SJSA1 (cell line): ENCODE data around the gene RAPSN. TPM values are rescaled to one million over a fixed set of nuclear protein-coding genes. Genes with fewer than 3 reads are reported as not detected.

Source experiments
- DNase-seq, 2 experiments: peaks; one replicate each; pipeline ENCODE4 v3.0.0-alpha.2; 2015 to 2020; ENCODE audit warnings: low spot score in 2 of 2, low read depth in 1 of 2
- H3K27ac ChIP-seq: fragments of 250-450 bp; sonication (Bioruptor Pico); 2 replicates; pipeline ENCODE4 v1.5.1; 2020; ENCODE audit warnings: mild to moderate bottlenecking, moderate library complexity
- H3K27me3 ChIP-seq: fragments of 250-450 bp; sonication (Bioruptor Pico); replicated peaks from 2 replicates; pipeline ENCODE4 v1.5.1; 2020; ENCODE audit warnings: mild to moderate bottlenecking, moderate library complexity
- H3K36me3 ChIP-seq: fragments of 250-450 bp; sonication (Bioruptor Pico); 2 replicates; pipeline ENCODE4 v1.5.1; 2020; ENCODE audit warnings: mild to moderate bottlenecking
- H3K4me1 ChIP-seq: fragments of 250-450 bp; sonication (Bioruptor Pico); replicated peaks from 2 replicates; pipeline ENCODE4 v1.6.1; 2021; ENCODE audit warnings: mild to moderate bottlenecking
- H3K4me3 ChIP-seq: fragments of 250-450 bp; sonication (Bioruptor Pico); 2 replicates; pipeline ENCODE4 v1.5.1; 2020; ENCODE audit warnings: mild to moderate bottlenecking
- H3K9me3 ChIP-seq: fragments of 250-450 bp; sonication (Bioruptor Pico); replicated peaks from 2 replicates; pipeline ENCODE4 v1.5.1; 2020; ENCODE audit warnings: mild to moderate bottlenecking
- total RNA-seq: library from RNA; depleted of rRNA; stranded (reverse); fragments of >200 nt; shearing (Covaris generic); gene quantifications from 2 replicates; pipeline ENCODE4 v1.2.3, GENCODE V29; 2014

RAPSN gene
- total RNA-seq, 1 experiment from 2014 or later, result 0.34 TPM

DNA sequence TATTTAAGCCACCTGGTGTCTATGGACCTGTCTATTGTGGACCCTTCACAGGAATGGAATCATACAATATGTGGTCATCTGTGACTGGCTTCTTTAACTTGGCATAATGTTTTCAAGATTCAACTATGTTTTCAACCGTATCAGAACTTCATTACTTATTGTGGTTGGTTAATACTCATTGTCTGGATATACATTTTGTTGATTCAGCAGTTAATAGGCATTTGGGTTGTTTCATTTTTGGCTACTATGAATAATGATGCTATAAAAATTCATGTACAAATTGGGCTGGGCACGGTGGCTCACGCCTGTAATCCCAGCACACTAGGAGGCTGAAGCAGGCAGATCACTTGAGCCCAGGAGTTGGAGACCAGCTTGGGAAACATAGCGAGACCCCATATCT lies 2.5 kb upstream of the RAPSN start:
- H3K9me3 ChIP-seq, result no peaks in the 10 kb centered on the region
- no peaks in the 10 kb centered on the region for H3K4me1 ChIP-seq
- no peak for DNase-seq
- no peaks in the 10 kb centered on the region for H3K27me3 ChIP-seq
- H3K27ac ChIP-seq, result no peak overlapping the region
- H3K4me3 ChIP-seq, result no peak overlapping the region
- no peaks in the 10 kb centered on the region for H3K36me3 ChIP-seq

DNA sequence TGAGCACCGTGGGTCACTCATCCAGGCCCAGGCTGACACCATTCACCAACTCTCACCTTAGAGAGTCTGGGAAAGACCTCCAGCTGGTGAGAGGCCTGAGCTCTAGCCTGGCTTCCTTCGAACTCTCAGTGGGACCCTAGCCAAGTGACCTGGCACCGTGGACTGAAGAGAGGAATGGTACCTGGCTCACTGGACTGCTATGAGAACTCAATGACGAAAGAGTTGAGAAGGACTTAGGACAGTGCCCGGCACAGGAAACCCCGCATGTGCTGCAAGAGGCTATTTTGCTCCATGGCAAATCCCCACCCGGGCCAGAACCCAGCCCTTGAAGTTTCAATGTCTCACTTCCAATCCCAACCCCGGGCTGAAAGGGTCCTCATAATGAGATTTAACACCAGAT lies 605 bp upstream of the RAPSN start:
- H3K9me3 ChIP-seq, result no peaks in the 10 kb centered on the region
- H3K27ac ChIP-seq, result no peak overlapping the region
- H3K4me1 ChIP-seq, result no peaks in the 10 kb centered on the region
- H3K4me3 ChIP-seq, result no peak overlapping the region
- H3K27me3 ChIP-seq, result no peaks in the 10 kb centered on the region
- no peaks in the 10 kb centered on the region for H3K36me3 ChIP-seq
- no peak for DNase-seq

DNA sequence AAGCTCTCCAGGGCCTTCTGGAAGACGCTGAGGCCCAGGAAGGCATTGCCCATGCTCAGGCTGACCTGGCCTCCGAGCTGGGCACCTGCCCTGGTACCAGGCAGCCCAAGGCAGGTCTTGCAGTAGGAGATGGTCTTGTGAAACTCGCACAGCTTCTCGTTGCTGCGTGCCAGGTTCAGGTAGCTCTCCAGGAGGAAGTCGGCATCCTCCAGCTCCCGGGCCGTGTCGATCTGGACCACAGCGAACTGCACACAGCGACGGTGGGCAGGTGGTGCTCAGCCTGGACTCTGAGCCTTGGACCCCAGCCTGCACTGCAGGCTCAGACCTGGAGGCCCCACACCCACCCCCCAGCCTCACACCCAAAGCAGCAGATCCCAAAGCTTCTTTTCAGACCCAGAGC lies 1.0 kb downstream of the RAPSN start:
- Histone ChIP-seq H3K27me3 (no peaks in the 10 kb centered on the region), H3K4me1 (no peaks in the 10 kb centered on the region)

GRCh38 chr11:47446833-47447232 lies 2.1 kb downstream of the RAPSN start:
- Histone ChIP-seq H3K4me1 (no peaks in the 10 kb centered on the region), H3K9me3 (no peaks in the 10 kb centered on the region), H3K27me3 (no peaks in the 10 kb centered on the region), H3K36me3 (no peaks in the 10 kb centered on the region), H3K4me3 (no peak overlapping the region), H3K27ac (no peak overlapping the region)
- no peak for DNase-seq

More for the DNA sequence above, 1.0 kb downstream of the RAPSN start:
- Histone ChIP-seq H3K4me3 (no peak overlapping the region), H3K36me3 (no peaks in the 10 kb centered on the region), H3K27ac (no peak overlapping the region), H3K9me3 (no peaks in the 10 kb centered on the region)
- no peak for DNase-seq

DNA sequence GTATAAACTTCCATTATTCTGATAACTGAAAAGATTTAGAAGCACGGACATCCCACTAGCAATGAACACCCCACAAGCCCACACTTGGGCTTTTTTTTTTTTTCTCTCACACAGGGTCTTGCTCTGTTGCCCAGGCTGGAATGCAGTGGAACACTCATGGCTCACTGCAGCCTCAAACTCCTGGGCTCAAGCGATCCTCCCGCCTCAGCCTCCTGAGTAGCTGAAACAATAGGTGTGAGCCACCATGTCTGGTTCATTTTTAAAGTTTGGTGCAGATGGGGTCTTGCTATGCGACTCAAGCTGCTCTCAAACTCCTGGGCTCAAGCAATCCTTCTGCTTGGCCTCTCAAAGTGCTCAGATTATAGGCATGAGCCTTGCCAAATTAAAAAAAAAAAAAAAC lies 3.1 kb downstream of the RAPSN start:
- Histone ChIP-seq H3K36me3 (no peaks in the 10 kb centered on the region), H3K27me3 (no peaks in the 10 kb centered on the region), H3K4me3 (no peak overlapping the region), H3K4me1 (no peaks in the 10 kb centered on the region), H3K27ac (no peak overlapping the region), H3K9me3 (no peaks in the 10 kb centered on the region)
- DNase-seq, result no peak

DNA sequence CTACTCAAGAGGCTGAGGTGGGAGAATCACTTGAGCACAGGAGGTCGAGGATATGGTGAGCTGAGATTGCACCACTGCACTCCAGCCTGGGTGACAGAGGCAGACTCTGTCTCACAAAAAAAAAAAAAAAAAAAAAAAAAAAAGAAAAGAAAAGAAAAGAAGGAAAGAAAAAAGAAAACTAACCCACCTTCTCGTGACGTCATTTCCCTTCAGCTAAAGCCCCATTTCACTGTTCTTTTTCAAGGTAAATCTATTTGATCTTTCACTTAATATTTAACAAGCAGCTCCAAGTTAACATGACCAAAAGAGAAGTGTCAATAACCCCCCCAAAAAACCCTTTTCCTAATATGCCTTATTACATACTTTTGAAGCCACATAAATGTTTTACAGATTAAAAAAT lies 5.1 kb downstream of the RAPSN start:
- DNase-seq, result no peak
- Histone ChIP-seq H3K27me3 (no peaks in the 10 kb centered on the region), H3K4me3 (no peak overlapping the region), H3K9me3 (no peaks in the 10 kb centered on the region), H3K27ac (no peak overlapping the region), H3K36me3 (no peaks in the 10 kb centered on the region), H3K4me1 (no peaks in the 10 kb centered on the region)

DNA sequence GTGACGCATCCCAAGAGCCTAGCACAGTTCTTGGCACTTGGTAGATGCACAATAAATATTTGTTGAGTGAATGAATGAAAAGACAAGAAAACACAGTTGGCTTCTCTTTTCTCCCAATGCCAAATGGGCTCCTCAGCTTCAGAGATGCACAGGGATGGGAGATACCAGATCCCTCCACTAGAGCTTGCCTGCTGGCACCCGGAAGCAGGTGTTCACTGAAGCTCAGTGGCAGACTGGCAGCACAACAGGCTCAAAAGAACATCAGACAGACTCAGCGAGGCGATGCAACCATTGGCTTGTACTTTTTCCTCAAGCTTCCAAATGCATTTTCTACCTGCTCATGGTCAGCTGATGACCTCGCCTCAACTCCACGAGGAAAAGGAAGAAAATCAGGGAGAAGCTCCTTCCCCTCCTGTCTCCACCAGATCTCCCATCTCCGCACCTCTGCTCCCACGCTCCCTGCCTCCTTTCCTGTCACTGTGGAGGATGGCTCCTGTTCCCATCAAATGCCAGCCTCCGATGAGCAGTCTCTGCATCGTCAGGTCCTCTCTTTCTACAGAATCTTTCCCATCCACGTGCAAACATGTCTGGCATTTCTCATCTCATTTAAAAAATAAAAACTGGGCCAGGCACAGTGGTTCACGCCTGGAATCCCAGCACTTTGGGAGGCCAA lies 5.8 kb downstream of the RAPSN start:
- Histone ChIP-seq H3K27ac (no peak overlapping the region), H3K36me3 (no peaks in the 10 kb centered on the region), H3K27me3 (no peaks in the 10 kb centered on the region), H3K9me3 (no peaks in the 10 kb centered on the region), H3K4me3 (no peak overlapping the region), H3K4me1 (no peaks in the 10 kb centered on the region)
- no peak for DNase-seq

- H3K27ac ChIP-seq, result no peak overlapping the region
- no peaks in the 10 kb centered on the region for H3K9me3 ChIP-seq
- no peaks in the 10 kb centered on the region for H3K36me3 ChIP-seq
- DNase-seq, result no peak
- H3K27me3 ChIP-seq, result no peaks in the 10 kb centered on the region
- no peaks in the 10 kb centered on the region for H3K4me1 ChIP-seq
- H3K4me3 ChIP-seq, result no peak overlapping the region
These were observed 6.4 kb downstream of the RAPSN start for GRCh38 chr11:47442514-47442913.

GRCh38 chr11:47441421-47441820 lies 7.5 kb downstream of the RAPSN start:
- Histone ChIP-seq H3K27me3 (no peaks in the 10 kb centered on the region), H3K4me3 (no peak overlapping the region), H3K9me3 (no peaks in the 10 kb centered on the region), H3K36me3 (no peaks in the 10 kb centered on the region), H3K27ac (no peak overlapping the region), H3K4me1 (no peaks in the 10 kb centered on the region)
- DNase-seq, result no peak

GRCh38 chr11:47440054-47440476 lies 8.9 kb downstream of the RAPSN start:
- no peaks in the 10 kb centered on the region for H3K27me3 ChIP-seq
- H3K9me3 ChIP-seq, result no peaks in the 10 kb centered on the region
- no peaks in the 10 kb centered on the region for H3K36me3 ChIP-seq
- H3K27ac ChIP-seq, result no peak overlapping the region
- no peaks in the 10 kb centered on the region for H3K4me1 ChIP-seq
- DNase-seq, result no peak
- H3K4me3 ChIP-seq, result no peak overlapping the region

GRCh38 chr11:47438721-47439120 lies 10.2 kb downstream of the RAPSN start:
- Histone ChIP-seq H3K27me3 (no peaks in the 10 kb centered on the region), H3K27ac (no peak overlapping the region), H3K9me3 (no peaks in the 10 kb centered on the region), H3K4me1 (no peaks in the 10 kb centered on the region), H3K4me3 (no peak overlapping the region), H3K36me3 (no peaks in the 10 kb centered on the region)
- DNase-seq, result no peak

DNA sequence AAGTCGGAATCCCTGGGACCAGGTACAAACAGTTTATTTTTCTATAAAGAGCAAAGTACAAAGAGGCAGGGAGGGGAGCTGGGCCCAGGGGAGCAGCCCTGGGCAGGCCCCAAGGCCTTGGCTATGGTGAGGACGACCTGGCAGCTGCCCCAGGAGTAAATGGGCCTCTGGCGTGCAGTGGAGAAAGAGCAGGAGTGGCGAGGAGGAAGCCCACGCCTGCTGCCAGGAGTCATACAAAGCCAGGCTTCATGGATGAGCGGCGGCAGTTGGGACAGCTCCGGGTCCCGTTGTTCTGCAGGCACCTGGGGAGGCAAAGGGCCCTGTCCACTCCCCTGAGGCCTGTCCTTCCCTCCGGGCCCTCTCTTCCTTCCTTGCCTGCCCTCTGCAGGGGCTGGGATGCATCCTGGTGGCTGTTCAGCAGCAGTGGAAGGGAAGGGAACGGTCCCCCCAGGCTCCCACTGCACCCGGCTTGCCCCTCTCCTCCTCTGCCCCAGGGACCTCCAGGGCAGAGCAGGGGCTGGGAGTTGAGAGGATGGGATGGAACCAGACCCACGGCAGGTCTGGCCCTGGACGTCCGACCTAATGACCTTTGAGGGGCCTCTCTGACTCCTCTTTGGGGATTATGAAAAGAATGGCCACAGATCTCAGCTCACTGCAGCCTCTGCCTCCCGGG lies 11.1 kb downstream of the RAPSN start:
- no peaks in the 10 kb centered on the region for H3K4me1 ChIP-seq
- H3K4me3 ChIP-seq, result no peak overlapping the region
- H3K27ac ChIP-seq, result no peak overlapping the region
- DNase-seq, result no peak
- no peaks in the 10 kb centered on the region for H3K36me3 ChIP-seq
- H3K9me3 ChIP-seq, result no peaks in the 10 kb centered on the region
- no peaks in the 10 kb centered on the region for H3K27me3 ChIP-seq

- no peaks in the 10 kb centered on the region for H3K9me3 ChIP-seq
- no peaks in the 10 kb centered on the region for H3K27me3 ChIP-seq
- H3K36me3 ChIP-seq, result no peaks in the 10 kb centered on the region
- no peaks in the 10 kb centered on the region for H3K4me1 ChIP-seq
- no peak for DNase-seq
- H3K27ac ChIP-seq, result no peak overlapping the region
- no peak overlapping the region for H3K4me3 ChIP-seq
These were observed 11.7 kb downstream of the RAPSN start for GRCh38 chr11:47437218-47437745.

DNA sequence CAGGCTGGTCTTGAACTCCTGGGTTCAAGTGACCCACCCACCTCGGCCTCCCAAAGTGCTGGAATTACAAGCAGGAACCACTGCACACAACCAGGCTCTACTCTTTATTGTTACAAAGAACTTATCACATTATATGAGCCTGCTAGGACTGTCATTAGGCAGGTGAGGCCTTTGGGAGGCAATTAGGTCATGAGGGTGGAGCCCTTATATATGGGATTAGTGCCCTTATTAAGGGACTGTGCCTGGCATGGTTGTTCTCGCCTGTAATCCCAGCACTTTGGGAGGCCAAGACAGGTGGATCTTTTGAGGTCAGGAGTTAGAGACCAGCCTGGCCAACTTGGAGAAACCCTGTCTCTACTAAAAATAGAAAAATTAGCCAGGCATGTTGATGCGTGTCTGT lies 12.2 kb downstream of the RAPSN start:
- no peaks in the 10 kb centered on the region for H3K27me3 ChIP-seq
- H3K27ac ChIP-seq, result no peak overlapping the region

More for the DNA sequence above, 12.2 kb downstream of the RAPSN start:
- H3K4me3 ChIP-seq, result no peak overlapping the region
- DNase-seq, result no peak
- no peaks in the 10 kb centered on the region for H3K9me3 ChIP-seq
- no peaks in the 10 kb centered on the region for H3K4me1 ChIP-seq
- H3K36me3 ChIP-seq, result no peaks in the 10 kb centered on the region
